Effector CD8-positive, alpha-beta T cell (primary cell): ENCODE data around the gene UTP14C.
"Not testable (repeated sequence)": the region's sequence is repeated elsewhere in the genome, so short reads cannot be mapped to it uniquely, and the experiment has no call there.

Experiments
- DNase-seq: peaks from one replicate; lab custom pipeline; 2025; lab: John Stamatoyannopoulos, UW

The UTP14C gene

DNA sequence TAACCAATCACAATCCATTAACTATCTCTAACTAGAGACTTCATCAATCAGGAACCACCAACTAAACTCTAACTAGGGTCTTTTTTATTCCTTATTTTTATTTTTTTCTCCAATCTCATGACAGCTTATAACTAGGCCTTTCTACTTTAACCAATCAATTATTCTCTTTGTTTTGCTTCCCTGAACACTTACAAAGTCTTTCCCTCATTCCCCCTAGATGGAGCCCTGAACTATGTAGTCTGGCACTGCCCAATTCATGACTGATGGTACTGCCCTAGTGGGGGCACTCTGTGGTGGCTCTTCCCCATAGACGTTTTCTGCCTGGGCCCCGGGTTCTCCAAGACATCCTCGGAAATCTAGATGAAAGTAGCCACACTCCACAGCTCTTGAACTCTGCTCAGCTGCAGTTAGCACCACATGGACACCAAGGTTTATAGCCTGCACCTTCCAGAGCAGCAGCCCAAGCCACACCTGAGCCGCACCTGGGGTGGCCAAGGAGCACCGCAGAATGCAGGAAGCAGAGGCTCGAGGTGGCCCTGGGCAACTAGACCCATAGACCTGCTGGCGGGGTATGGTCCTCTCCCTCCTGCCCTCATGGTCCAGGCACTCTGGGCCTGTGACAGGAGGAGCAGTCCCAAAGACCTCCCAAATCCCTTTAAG, 19.9 kb upstream of the UTP14C start:
- DNase-seq = no peak

GRCh38 chr13:52005841-52006522, 18.5 kb upstream of the UTP14C start:
- DNase-seq = no peak

GRCh38 chr13:52006523-52007245, 17.8 kb upstream of the UTP14C start:
- DNase-seq = no peak

DNA sequence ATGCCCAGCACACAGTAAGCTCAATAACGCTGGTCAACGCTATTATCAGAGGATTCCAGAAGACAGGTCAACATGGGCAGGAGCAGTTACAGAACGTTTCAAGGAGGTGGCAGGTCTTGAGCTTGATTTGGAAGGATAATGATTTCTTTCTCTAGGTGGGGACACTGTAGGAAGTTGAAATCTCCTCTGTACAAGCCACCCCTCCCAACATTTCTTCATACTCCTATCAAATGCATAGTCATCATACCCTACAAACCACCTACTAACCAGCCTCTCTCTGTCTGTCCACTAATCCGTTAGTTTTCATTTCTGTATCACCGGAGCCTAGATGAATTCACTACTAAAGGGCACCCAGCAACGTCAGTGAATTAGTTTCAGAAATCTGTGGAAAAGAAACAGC, 14.5 kb upstream of the UTP14C start:
- no peak for DNase-seq

DNA sequence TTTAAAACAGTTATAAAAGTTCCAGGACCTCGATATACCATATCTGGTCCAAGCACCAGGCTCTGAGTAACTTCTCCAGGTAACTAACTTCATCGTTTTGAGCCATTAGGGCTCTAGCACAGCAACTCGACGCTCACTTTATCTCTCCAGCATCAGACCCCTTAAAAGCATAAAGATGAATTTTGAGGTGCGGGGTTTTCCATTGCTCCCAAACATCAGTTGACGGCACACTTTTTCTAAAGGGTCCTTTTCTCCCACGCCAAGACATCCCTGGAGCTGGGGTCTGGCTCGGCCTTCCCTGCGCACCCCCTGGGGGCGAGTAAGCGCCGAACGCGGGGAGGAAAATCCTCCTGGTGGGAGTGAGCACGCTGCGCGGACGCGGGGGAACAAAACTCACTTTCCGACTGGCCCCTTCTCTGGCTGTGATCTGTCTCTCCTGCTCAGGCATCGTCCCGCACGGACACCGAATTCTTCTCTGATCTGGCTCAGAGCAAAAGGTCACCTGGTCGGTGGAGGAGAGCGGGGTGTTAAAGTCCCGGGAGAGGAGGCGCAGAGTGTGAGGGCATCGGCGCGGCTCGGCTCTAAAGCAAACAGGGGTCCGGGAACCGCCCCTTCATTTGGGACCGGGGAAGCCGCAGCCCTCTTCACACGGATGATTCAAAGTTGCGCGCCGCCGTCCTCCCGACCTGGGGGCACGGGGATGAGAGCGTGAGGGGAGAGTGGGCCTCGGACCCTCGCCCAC, 13.4 kb upstream of the UTP14C start, which contains the start of gene ATP7B:
Gene ATP7B, minus strand, starts transcription at position 561 of the 742 bp plus-strand sequence. Its CDS starts 113 bp downstream, at position 448.
- DNase-seq = no peak

DNA sequence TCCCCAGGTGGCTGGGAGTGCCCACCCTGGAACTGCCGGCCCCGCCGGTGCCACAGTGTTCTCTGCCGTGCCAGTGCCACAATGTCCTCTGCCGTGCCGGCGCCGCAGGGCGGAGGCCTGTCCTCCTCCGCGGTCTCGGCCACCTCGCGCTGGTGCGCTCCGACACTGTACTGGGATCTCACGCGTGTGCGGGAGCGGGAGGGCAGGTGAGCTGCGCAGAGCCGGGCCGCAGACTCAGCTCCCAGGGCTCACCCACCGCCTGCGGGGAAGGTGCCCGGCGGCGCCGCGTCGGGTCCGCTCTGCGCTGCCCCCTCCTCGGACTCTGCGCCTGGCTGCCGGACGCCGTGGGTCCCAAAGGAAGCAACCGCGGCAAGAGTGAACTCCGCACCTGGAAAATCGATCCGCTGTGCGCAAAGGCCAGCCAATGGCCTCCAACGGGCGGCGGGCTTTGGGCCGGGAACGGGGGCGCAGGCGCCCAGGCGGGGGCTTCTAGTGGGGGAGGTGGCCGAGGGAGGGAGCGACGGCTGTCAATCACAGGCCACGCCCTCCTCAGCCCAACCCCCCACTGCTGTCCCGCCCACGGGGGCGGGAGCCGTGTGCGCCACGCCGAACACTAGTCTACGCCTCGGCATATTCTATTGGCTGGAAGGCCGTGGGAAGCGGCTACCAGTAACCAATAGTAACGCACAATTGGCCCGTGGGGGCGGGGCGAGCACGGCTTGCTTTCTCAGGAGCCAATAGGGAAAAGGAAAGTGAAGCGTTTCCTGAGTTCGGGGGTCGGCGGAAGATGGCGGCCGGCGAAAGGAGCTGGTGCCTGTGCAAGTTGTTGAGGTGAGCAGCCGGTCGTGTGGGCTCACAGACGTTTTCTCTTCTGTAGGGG, 12.6 kb upstream of the UTP14C start, which contains the start of gene ALG11:
Gene ALG11, plus strand, starts transcription at position 767 of the 880 bp plus-strand sequence. Its CDS starts 21 bp downstream, at position 788.
- DNase-seq = peak; percentile 100

DNA sequence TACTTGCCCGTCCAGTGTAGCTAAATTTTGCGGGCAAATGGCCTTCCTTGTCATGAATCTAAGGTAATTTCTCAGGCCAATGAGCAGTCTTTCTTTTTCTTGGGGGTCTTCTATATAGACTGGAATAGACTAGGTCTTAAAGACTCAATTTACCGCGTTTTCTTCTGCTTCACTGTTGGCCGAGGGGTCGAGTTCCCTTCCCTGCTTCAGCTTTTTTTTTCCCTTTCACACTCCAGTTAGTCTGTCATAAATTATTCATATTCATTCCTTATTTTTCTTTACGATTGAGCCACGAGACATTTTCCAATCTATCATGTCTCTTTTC, 12.0 kb upstream of the UTP14C start:
- no peak for DNase-seq

DNA sequence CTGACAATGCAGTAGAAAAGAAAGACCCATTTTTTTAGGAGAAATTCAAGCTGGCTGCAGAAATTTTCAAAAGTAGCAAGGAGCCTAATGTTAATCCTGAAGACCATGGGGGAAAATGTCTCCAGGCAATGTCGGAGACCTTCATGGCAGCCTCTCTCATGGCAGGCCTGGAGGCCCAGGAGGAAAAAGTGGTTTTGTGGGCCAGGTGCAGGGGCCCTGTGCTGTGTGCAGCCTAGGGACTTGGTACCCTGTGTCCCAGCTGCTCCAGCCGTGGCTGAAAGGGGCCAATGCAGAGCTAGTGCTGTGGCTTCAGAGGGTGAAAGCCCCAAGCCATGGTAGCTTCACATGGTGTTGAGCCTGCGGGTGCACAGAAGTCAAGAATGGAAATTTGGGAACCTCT, 8.2 kb upstream of the UTP14C start:
- no peak for DNase-seq

GRCh38 chr13:52020191-52020590, 4.3 kb upstream of the UTP14C start:
- no peak for DNase-seq

GRCh38 chr13:52022356-52022755, 2.1 kb upstream of the UTP14C start:
- no peak for DNase-seq

DNA sequence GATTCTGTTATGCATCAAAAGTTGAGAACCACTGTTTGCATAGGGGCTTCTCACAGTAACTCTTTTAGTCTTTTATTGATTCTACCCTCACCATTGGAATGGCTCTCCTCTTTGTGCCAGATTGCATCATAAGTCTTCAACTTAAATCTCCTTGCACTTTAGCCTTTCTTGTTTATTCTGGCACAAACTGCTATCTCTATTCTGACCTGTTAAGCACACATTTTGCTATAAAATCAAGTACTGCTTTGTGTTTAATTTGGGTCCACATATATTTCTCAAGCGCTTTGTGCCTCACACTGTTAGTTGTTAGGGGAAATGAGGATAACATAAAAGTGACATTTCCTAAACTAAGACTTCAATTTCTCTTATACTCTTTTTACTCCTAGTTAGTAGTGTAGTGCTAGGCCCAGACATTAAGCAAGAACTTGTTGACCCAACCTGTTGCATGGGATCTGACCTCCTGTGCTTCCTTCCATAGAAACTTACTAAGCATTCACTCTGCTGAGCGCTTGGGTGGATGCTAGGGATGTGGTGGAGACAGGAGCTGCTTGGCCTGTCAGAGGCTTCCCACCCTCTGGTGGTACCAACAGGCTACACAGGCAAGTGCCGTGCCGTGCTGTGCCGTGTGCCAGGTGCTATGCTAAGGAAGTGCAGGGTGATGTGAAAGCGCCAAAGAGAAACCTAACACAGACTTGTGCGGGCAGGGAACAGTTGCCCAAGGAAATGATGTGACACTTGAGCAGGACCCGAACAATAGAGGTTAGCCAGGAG, 1.2 kb downstream of the UTP14C start:
- DNase-seq = no peak

- DNase-seq = no peak
These were observed 1.7 kb downstream of the UTP14C start for GRCh38 chr13:52026246-52026626.

GRCh38 chr13:52027832-52028231, 3.3 kb downstream of the UTP14C start:
- DNase-seq = no peak

DNA sequence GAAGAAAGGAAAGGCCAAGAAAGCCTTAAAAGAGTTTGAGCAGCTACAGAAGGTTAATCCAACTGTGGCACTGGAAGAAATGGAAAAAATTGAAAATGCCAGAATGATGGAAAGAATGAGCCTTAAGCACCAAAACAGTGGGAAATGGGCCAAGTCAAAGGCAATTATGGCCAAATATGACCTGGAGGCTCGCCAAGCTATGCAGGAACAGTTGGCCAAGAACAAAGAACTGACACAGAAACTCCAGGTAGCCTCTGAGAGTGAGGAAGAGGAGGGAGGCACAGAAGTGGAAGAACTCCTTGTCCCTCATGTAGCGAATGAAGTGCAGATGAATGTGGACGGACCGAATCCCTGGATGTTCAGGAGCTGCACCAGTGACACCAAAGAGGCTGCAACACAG, 5.1 kb downstream of the UTP14C start:
- DNase-seq = no peak

GRCh38 chr13:52030401-52030800, 5.9 kb downstream of the UTP14C start:
- DNase-seq = not testable (repeated sequence)

DNA sequence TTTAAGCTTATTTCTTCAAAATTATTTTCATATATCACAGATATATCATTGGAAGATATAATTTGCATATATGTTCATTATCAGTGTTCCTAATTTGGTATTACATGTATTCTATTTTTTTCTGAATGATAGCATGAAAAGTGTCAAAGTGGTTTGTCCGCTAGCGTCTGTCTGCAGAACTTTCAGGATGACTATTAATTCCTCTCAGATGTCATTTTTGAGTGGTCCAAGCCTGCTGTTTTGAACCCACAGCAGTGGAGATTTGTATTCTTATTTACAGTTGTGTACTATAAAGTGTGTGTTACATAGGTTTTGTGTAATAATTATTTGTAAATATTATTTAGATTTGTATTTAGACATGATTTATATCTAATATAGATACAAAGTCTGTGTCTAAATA, 8.5 kb downstream of the UTP14C start:
- no peak for DNase-seq

- no peak for DNase-seq
These were observed 10.2 kb downstream of the UTP14C start for GRCh38 chr13:52034616-52035226.

- DNase-seq = no peak
These were observed 11.5 kb downstream of the UTP14C start for GRCh38 chr13:52036037-52036436.

DNA sequence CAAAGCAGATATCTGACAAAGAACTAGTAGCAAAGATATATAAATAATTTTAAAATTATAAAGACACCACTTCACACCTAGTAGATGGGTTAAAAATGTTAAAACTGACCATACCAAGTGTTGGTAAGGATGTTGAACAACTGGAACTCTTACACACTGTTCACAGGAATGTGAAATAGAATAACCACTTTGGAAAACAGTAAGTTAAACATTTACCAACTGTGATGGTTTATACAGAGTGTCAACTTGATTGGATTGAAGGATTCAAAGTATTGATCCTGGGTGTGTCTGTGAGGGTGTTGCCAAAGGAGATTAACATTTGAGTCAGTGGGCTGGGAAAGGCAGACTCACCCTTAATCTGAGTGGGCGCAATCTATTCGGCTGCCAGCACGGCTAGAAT, 19.2 kb downstream of the UTP14C start:
- no peak for DNase-seq

- no peak for DNase-seq
These were observed 23.0 kb downstream of the UTP14C start for GRCh38 chr13:52047463-52047862.
